ENCODE measurements around the gene FPR2.
"Not testable (repeated sequence)": the region's sequence is repeated elsewhere in the genome, so short reads cannot be mapped to it uniquely, and the experiment has no call there.

The FPR2 gene

DNA sequence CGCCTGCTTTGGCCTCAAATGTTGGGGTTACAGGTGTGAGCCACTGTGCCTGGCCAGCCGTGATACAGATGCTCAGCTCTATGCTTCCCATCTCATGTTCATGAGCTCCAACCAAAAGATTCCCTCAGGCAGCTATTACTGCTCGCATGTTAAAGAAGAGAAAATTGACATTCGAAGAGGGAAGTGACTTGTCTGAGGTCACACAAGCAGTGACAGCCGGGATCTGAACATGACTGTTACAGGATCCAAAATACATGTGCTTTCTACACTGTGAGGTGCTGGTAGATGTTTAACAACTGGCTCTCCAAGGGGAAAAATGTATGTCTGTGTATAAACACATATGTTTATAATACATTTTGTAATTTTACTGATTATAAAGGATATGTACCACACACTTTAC lies 20.6 kb upstream of the FPR2 start:
- DNase-seq, result no peak

DNA sequence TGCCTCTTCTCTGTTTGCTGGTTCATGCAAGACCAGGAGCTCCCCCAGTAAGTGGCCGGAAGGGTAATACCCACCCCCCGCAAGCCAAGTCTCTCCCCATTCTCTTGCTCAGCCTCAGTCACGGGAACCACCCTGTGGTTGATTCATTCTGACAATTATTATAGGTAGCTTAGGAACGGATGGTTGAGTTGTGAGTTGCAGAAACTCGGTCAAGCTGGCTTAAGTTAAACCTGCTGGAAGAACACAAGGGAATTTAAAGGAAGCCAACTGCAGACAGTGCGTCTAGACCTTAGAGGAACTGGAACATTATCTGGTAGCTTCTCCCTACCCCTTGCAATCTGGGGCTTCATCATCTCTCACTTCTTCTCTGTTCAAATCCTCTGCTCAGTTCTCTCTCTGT lies 18.2 kb upstream of the FPR2 start:
- DNase-seq, result no peak

DNA sequence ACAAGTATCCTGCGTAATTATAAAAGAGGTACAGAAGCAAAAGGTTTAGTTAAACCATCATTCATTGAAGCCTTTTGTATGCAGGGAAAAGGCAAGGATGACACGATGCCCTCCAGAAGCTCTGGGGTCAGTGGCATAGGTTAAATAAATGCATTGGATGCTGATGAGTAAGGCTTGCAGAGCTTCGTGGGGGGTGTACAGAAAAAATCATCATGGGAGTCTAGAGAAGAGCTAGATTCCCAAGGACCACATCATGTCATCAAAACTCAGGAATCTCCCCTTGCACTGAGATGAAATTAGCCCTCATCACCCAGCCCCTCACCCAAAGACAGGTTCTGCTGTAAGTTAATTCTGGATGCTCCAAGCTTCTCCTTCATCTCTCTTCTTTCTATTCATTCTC lies 17.6 kb upstream of the FPR2 start:
- no peak for DNase-seq

DNA sequence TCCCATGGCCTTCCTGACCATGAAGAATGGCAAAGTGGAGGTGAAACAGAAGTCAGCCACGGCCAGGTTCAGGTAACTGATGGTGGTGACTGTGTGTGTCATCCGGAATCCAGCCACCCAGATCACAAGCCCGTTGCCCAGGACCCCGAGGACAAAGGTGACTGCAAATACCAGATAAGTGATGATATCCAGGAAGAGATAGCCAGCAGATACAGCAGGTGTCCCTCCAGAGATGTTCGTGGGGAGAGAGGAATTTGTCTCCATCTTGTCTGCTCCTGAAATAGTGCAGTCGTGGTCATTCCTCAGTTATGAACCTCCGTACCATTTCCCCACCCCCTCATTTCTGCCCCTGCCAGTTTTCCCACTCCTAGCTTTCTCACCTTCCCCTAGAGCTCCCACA lies 14.2 kb upstream of the FPR2 start:
- no peak for DNase-seq

DNA sequence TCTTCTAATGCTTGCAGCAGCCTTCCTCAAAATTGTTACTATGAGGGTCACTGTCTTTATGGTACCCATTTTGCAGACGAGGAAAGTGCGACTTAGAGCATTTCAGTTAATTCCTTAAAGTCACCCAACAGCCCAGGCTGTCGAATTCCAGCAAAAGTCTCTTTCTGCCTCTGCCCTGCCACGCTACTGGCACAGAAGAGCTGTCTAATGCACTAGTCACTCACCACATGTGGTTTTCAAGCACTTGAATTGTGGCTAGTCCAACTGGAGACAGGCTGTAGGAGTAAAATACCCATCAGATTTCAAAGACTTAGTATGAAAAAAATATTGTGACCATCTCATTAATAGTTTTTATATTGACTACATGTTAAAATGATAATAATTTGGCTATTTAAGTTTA lies 11.0 kb upstream of the FPR2 start:
- DNase-seq, result no peak

DNA sequence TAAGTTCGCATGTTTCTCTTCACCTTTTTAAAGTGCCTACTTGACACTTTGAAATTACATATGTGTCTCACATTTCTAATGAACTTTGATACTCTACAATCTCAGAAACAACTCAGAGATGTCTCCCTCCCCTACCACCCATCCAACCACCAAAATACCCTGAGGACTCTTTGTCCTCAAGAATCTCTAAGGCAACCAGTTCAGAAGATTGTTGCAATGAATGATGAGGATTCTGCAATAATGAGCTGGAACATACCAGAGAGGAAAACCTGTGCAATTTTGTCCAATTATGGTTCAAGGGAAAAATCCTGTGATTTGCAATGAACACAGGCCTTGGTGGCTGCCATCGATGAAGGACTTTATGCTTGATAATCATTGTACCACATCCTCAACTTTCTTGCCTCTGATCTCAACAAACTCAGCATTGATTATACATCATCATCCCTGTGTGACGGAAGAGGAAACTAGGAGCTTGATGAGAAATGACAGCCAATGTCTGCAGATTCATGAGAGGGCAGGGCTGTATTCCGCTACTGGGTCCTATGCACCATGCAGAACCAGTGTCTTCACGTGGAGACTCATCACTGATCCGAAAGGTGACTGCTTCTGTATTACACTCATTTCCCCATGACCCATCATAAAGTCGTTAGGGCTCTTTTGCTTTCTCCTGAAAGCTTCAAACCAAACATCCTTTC lies 10.4 kb upstream of the FPR2 start:
- no peak for DNase-seq

DNA sequence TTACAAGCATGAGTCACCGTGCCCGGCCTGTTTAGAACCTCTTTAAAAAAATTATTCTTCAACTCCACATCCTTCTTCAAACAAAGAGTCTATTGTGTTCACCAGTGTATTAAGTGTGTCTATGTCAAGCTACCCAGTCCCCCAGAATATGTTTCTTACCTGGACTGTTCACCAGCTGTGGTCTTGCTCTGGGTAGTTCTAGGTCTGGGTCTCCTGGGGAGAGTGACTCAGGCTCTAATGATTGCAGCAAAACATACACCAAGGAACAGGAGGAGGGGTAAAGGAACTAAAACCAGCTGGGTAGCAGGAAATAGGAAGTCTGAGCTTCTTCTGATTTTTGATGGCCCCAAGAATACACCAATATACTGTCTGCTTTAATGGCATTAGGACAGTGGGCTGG lies 9.3 kb upstream of the FPR2 start, which contains the start of gene FPR1:
Gene FPR1 (minus strand): TSS at position 224 of the 400 bp plus-strand sequence. CDS start 4,884 bp downstream, outside the sequence.
- no peak for DNase-seq

DNA sequence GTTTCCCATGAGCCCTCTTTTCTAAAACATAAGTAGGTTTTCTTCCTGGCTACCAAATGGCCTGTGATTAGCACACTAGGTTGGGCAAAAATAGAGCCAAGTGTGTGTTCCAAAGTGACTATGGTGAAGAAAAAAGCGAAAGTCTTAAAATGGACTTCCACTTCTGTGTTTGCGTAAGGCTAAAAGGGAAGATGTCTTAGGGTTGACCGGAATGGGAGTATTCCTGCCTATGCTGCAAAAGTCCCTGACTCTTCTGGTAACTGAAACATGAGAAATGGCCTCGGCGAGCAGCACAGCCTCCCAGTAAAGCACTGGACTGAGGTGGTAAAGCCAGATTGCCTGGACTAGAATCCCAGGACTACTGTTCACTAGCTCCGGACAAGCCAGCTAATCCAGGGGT lies 6.9 kb upstream of the FPR2 start:
- no peak for DNase-seq

DNA sequence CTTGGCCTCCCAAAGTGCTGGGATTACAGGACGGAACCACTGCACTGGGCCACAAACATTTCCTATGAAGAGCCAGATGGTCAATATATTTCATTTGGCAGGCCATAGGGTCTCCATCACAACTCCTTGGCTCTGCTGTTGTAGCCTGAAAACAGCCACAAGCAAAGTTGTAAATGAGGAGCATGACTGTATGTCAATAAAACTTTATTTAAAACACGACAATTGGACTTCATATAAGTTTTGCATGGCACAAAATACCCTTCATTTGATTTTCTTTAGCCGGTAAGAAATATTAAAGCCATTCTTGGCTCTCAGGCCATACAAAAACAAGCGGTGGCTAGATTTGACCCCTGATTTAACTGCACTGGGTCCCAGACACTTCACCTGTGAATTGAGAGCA lies 6.2 kb upstream of the FPR2 start:
- DNase-seq, result no peak

DNA sequence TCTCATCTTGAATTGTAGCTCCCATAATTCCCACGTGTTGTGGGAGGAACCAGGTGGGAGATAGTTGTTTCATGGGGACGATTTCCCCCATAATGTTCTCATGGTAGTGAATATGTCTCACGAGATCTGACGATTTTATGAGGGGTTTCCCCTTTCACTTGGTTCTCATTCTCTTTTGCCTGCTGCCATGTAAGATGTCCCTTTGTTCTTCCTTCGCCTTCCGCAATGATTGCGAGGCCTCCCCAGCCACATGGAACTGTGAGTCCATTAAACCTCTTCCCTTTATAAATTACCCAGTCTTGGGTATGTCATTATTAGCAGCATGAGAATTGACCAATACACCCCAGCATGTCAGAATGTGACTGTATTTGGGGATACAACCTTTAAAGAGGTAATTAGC lies 5.4 kb upstream of the FPR2 start:
- DNase-seq, result no peak

DNA sequence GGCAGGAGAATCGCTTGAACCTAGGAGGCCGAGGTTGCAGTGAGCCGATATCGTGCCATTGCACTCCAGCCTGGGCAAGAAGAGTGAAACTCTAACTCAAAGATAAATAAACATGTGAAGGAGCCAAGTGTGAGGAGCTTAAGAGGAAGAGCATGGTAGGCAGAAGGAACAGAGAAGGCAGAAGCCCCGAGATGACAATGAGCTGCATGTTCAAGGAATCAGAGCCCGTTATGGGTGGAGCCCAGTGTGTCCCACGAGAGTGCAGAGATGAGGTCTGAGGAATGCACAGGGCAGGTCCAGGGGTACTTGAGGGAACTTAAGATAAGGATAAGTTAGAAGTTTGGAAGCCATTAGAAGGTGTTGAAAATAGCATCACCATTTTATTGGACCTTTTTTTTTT lies 716 bp downstream of the FPR2 start:
- DNase-seq, result no peak

DNA sequence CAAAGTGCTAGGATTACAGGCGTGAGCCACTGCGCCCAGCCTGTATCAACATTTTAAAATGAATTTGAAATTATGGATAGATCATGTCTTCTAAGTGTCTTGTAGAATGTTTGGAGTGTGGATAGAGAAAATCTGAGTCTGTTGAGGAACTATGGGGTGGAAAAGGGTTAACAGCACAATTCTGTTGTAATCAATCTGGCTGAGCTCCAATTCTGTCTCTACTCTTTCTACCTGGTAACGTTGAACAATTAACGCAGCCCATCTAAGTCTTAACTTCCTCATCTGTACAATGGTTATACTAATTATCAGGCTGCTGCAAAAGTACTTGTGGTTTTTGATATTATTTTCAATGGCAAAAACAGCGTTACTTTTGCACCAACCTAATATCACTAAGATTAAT lies 4.1 kb downstream of the FPR2 start:
- DNase-seq, result no peak

DNA sequence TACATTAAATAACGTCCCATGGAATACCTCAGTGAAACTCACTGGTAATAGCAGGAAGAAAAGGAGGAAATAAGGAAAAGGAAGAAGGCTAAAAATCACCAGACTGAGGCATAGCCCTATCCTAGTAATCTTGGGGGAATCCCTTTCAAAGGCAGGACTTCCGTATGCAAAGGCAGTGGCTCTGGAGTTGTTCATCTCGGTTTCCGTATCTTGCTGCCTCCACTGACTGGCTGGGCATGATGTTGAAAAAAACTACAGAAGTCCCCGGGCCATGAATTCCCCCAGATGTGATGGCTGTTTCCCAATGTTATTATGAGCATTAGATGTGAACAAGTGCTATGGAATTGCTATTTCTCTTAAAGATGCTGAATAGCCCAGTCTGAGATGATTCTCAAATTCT lies 5.5 kb downstream of the FPR2 start:
- DNase-seq, result no peak

DNA sequence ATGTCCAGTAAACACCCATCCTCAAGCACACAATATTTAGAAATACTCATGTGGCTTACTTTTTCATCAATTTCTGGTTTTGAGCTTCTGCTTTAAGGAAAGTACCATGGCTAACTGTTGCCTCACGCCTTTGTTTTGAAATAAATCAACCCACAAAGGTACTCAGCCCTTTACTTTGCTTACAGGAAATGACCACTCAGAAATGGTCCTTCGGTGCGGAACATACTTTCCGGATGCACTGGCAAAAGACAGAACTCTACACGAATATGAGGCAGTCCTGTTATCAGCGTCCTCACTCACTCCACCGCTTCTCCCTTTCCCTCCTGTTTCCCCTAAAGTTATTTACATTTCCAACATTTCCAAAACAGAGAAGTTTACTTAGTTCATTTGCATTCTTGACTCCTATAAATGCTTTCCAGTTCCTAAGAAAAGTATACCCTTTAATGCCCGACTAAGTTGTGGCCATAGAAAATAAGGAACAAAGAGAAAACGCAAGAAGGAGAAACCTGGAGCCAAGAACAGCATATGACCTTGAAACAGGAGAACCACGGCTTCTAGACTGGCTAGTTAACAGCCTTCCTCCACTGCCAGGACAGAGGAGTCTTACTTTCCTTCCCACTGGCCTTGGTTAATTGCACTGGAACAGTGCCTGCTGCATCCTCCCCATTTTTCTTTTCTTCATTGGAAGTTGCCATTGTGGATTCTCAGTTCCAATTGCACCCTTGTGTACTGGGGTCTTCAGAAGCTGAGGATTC lies 10.6 kb downstream of the FPR2 start:
- no peak for DNase-seq

DNA sequence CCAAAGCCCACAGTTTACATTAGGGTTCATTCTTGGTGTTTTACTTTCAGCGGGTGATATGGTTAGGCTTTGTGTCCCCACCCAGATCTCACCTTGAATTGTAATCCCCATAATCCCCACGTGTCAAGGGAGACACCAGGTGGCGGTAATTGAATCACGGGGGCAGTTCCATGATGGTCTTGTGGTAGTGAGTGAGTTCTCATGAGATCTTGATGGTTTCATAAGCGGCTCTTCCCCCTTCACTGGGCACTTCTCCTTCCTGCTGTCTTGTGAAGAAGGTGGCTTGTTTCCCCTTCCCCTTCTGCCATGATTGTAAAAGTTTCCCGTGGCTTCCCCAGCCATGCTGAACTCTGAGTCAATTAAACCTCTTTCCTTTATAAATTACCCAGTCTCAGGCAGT lies 12.0 kb downstream of the FPR2 start:
- no peak for DNase-seq

DNA sequence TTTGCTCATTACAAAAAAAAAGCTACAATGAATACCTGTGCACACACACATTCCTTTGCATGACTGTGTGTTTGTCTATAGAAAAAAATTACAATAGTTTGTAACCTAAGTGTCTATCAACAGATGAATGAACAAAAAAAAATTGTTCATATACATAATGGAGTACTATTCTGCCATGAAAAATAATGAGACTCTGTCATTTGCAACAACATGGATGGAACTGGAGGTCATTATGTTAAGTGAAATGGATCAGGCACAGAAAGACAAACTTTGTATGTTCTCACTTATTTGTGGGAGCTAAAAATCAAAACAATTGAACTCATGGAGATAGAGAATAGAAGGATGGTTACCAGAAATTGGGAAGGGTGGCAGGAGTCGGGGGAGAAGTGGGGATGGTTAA lies 15.6 kb downstream of the FPR2 start:
- DNase-seq, result not testable (repeated sequence)

DNA sequence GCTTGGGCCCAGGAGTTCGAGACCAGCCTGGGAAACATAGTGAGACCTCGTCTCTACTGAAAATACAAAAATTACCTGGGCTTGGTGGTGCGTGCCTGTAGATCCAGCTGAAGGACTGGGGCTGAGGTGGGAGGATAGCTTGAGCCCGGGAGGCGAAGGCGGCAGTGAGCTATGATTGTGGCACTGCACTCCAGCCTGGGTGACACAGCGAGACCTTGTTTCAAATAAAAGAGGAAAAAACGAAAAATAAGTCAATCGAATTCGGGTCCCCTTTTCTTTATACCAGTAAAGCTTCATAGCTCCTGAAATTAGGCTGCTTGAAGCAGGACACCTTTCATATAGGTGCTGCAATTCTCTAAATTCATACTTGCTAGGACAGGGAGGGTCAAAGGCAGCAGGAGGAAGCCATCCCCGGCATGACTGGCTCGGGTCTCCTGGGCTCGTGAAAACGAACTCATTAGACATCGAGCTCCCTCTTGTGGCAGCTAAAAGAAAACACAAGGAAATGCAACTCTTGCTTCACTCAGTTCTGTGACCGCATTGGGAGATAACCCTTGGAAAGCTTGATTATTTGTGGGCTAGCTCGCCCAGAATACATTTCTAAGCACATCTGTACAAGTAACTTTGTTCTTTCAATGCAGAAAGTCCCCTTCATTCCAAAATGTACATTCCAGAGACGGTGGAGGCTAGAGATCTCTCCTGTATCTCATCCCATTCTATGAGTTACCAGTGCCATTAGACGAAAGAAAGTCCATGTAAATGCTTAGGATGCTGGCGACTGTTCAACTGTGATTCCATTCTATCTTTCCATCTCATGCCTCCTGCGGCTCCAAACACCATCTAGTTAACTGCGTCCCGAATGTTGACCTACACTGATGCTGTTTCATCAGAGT lies 16.8 kb downstream of the FPR2 start:
- peak in 1 of 2 experiments; percentile 26 for DNase-seq

DNA sequence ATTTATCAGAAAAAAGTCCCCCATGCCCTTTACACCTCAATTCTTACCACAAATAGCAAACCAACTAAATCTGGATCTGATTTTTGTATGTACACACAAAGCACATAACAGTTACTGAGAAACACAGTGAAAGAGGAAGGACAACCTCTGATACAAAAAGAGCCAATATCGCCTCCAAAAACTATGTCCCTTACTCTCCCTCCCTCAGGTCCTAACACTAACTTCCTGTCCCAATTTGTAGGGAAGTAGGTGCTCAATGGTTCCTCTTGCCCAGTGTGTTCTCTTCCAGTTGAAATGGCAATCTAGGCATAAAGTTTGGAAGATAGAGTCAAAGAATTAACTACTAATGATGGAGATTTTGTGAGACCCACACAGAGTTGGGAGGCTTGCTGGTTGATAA lies 18.2 kb downstream of the FPR2 start:
- no peak for DNase-seq

DNA sequence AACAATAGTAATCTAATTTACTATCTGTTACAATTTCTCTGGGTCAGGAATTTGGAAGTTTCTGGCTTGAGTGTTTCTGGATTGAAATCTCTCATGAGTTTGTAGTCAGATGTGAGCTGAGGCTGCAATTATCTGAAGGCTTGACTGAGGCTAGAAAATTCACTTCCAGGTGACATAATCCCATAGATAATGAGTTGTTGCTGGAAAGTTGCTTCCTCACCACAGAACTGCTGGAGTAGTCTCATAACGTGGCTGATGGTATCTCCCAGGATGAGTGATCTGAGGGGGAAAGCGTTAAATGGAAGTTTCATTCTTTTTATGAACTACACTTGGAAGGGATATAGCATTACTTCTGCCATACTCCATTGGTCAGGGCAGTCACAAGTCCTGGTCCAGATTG lies 18.7 kb downstream of the FPR2 start:
- no peak for DNase-seq

DNA sequence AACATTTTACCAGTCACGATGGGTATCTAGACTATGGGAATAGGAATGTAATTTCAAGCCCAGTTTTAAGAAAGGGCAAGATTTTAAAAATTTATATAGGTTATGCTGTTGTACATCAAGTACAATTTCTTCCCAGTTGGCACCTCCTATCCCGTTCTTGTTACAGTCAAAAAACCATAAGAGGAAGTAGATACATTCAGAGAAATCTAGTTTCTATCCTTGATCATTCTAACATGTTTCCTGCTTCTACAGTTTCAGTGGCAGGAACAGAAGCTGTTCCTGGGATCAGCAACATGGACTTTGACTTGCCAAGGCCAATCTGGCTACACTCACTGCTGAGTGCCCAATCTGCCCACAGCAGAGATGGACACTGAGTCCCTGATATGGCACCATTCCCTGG lies 19.3 kb downstream of the FPR2 start:
- no peak for DNase-seq

DNA sequence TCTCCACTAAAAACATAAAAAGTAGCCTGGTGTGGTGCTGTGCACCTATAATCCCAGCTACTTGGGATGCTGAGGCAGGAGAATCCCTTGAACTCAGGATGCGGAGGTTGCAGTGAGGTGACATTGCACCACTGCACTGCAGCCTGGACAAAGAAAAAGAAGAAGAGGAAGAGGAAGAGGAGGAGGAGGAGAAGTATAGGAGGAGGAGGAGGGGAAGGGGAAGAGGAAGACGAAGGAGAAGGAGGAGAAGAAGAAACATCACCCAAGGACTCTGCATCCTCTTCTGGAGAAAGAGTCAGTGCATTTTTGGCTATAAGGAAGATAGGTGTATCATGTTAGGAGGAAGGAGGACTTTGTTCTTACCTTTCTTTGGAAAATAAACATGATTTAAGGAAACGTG lies 21.0 kb downstream of the FPR2 start:
- DNase-seq, result no peak

DNA sequence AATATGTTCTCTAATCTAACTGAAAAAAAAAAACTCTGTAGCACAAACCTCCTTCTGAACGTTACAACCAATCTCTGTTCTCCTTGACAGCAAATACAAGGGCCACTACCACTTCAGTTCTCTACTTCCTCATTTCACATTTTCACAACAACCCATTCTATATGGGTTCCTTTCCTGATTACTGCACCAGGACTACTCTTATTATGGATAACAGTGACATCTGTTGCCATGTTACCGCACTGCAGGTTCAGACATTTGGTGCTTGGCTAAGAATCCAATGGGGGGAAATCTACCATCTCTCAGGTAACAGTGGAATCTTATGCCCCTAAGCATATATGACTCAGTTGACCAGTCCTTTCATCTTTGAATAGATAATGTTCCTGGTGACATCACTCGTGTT lies 22.4 kb downstream of the FPR2 start:
- no peak for DNase-seq

DNA sequence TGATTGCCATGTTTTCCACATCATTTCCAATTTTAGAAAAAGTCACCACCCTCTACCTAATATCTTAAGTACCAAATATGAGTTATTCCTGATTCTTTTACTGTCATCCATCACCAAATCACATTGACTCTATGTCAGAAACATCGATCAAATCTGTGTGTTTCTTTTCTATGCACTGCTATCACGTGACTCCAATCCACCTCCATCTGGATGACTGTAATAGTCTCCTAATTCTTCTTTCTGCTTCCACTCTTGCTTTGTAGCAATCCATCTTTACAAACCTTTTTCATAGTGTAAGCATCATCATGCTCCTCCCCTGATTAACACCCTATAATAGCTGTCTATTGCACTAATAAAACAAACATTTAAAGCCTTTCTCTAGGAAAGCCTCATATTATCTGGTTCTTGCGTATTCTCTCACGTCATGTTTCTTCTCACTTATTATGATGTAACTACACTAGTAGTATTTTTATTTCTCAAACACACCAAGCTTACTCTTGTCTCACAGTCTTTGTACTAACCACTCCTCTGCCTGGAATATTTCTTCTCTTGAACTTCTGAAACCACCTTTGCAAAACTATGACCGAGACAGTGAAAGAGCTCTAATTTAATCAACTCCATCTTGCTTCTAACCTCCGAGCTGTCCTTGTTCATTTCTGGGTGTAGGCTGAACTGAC lies 23.3 kb downstream of the FPR2 start:
- no peak for DNase-seq
